Measurements from ENCODE around the gene LCTL.

Gene LCTL

DNA sequence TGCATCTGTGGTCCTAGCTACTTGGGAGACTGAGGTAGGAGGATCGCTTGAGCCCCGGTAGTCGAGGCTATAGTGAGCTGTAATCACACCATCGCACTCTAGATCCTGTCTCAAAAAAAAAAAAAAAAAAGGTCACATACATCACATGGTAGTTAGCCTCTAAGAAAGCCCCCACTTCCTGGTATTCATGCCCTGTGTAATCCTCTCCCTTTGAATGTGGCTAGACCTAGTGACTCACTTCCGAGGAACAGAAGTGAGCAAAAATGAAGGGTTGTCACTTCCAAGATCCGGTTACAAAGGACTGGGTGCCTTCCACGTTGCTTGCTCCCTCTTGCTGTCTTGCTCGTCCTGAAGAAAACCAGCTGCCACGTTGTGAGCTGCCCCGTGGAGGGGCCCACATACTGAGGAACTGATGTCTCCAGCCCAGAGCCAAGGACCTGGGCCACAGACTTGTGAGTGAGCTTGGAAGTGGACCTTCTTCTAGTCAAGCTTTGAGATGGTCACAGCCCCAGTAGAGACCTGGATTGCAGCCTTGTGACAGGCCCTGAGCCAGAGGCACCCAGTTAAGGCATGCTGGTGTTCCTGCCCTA, 12.6 kb upstream of the LCTL start:
- no peaks in the 10 kb centered on the region for H3K27me3 ChIP-seq (ENCODE audit: control insufficient read depth, insufficient read depth, low read length)
- DNase-seq (ENCODE audit: low read depth, low spot score), result no peak
- H3K9me3 ChIP-seq (ENCODE audit: control insufficient read depth, insufficient read depth, low read length), result no peaks in the 10 kb centered on the region
- H3K36me3 ChIP-seq (ENCODE audit: control insufficient read depth, insufficient read depth, low read length), result no peaks in the 10 kb centered on the region
- H3K4me3 ChIP-seq (ENCODE audit: low read length), result no peak overlapping the region
- no peak overlapping the region for H3K27ac ChIP-seq (ENCODE audit: low read length)
- WGBS (ENCODE audit: insufficient coverage, insufficient read length), result no CpG with 5 or more reads among the region's 10 CpGs
- no peaks in the 10 kb centered on the region; the same call in 1 of the 2 replicates for H3K4me1 ChIP-seq (ENCODE audit: control insufficient read depth, insufficient read depth, low read length)

GRCh38 chr15:66574596-66574950, 8.8 kb upstream of the LCTL start:
- Histone ChIP-seq H3K4me1 (ENCODE audit: control insufficient read depth, insufficient read depth, low read length) (no peaks in the 10 kb centered on the region; the same call in 1 of the 2 replicates), H3K36me3 (ENCODE audit: control insufficient read depth, insufficient read depth, low read length) (no peaks in the 10 kb centered on the region), H3K9me3 (ENCODE audit: control insufficient read depth, insufficient read depth, low read length) (no peaks in the 10 kb centered on the region), H3K4me3 (ENCODE audit: low read length) (no peak overlapping the region), H3K27ac (ENCODE audit: low read length) (no peak overlapping the region), H3K27me3 (ENCODE audit: control insufficient read depth, insufficient read depth, low read length) (no peaks in the 10 kb centered on the region)
- no CpG with 5 or more reads among the region's 2 CpGs for WGBS (ENCODE audit: insufficient coverage, insufficient read length)
- DNase-seq (ENCODE audit: low read depth, low spot score), result no peak

DNA sequence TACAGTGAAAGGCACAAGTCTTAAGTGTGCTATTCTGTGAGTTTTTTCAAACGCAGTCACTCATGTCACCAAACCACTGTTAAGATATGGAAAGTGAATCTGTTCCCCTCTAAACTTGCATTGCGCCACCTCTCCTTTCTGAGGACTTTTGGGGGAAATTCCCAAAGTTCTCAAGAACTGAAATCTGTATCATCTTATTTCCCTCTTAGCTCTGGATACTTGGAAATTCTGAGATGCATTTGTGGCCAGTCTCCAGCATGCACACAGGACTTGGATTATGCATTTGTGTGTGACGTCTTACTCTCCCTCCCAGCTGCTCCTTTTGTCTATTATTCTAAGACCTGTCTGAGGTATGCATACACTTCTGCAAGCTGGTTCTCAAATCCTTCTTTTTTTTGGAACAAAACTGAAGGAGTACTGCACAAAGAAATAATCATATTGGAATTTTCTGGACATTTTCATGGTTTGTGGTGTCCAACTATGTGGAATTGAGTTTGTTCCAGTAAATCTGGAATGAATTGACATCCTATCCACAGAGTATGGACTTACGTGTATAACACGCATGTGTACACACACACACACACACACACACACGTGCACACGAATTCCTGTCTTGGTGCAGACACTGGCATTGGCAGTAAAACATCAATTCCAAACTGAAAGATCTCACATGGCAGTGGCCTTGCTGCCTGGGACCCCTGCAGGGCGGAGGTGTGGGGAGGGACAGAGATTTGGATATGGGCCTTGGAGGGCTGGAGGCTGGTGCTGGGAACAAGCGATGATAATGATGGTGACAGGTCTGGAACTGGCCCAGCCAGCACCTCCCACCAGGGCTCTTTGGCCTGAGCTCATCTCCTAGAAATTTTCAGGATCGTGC, 8.2 kb upstream of the LCTL start:
- Histone ChIP-seq H3K4me1 (ENCODE audit: control insufficient read depth, insufficient read depth, low read length) (no peaks in the 10 kb centered on the region; the same call in 1 of the 2 replicates), H3K27me3 (ENCODE audit: control insufficient read depth, insufficient read depth, low read length) (no peaks in the 10 kb centered on the region), H3K9me3 (ENCODE audit: control insufficient read depth, insufficient read depth, low read length) (no peaks in the 10 kb centered on the region), H3K36me3 (ENCODE audit: control insufficient read depth, insufficient read depth, low read length) (no peaks in the 10 kb centered on the region), H3K27ac (ENCODE audit: low read length) (no peak overlapping the region), H3K4me3 (ENCODE audit: low read length) (no peak overlapping the region)
- no peak for DNase-seq (ENCODE audit: low read depth, low spot score)
- WGBS (ENCODE audit: insufficient coverage, insufficient read length), result no CpG with 5 or more reads among the region's 10 CpGs

- H3K27me3 ChIP-seq (ENCODE audit: control insufficient read depth, insufficient read depth, low read length), result no peaks in the 10 kb centered on the region
- no peaks in the 10 kb centered on the region; the same call in 1 of the 2 replicates for H3K4me1 ChIP-seq (ENCODE audit: control insufficient read depth, insufficient read depth, low read length)
- H3K27ac ChIP-seq (ENCODE audit: low read length), result no peak overlapping the region
- H3K36me3 ChIP-seq (ENCODE audit: control insufficient read depth, insufficient read depth, low read length), result no peaks in the 10 kb centered on the region
- no peak for DNase-seq (ENCODE audit: low read depth, low spot score)
- no peak overlapping the region for H3K4me3 ChIP-seq (ENCODE audit: low read length)
- WGBS (ENCODE audit: insufficient coverage, insufficient read length), result no CpG with 5 or more reads among the region's 7 CpGs
- no peaks in the 10 kb centered on the region for H3K9me3 ChIP-seq (ENCODE audit: control insufficient read depth, insufficient read depth, low read length)
These were observed 7.5 kb upstream of the LCTL start for GRCh38 chr15:66573348-66573718.

- DNase-seq (ENCODE audit: low read depth, low spot score), result no peak
- H3K4me1 ChIP-seq (ENCODE audit: control insufficient read depth, insufficient read depth, low read length), result no peaks in the 10 kb centered on the region; the same call in none of the 2 replicates
- no CpG with 5 or more reads among the region's 4 CpGs for WGBS (ENCODE audit: insufficient coverage, insufficient read length)
These were observed 6.3 kb upstream of the LCTL start for GRCh38 chr15:66572146-66572545.

DNA sequence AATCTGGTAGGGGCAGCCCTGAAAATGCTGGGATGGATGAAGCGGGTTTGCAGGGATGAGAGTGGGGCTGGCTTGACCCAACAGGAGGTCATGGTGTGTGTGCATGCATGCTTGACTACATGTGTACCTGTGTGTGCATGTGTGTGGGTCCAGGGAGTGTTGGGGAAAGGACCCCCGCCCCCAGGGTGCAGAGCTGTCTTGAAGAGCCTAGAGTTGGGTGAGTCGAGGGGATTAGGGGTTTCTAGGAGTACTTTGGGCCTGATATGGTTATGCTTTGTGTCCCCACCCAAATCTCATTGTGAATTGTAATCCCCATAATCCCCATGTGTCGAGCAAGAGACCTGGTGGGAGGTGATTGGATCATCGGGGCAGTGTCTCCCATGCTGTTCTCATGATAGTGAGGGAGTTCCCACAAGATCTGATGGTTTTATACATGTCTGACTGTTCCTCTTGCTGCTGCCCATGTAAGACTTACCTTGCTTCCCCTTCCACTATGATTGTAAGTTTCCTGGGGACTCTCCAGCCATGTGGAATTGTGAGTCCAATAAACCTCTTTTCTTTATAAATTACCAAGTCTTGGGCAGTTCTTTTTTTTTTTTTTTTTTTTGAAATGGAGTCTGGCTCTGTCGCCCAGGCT, 5.2 kb upstream of the LCTL start:
- no CpG with 5 or more reads among the region's 6 CpGs for WGBS (ENCODE audit: insufficient coverage, insufficient read length)
- H3K4me1 ChIP-seq (ENCODE audit: control insufficient read depth, insufficient read depth, low read length), result peaks cover 3% of the 10 kb centered on the region
- H3K36me3 ChIP-seq (ENCODE audit: control insufficient read depth, insufficient read depth, low read length), result no peaks in the 10 kb centered on the region
- H3K27ac ChIP-seq (ENCODE audit: low read length), result no peak overlapping the region
- no peak overlapping the region for H3K4me3 ChIP-seq (ENCODE audit: low read length)
- no peak for DNase-seq (ENCODE audit: low read depth, low spot score)
- H3K9me3 ChIP-seq (ENCODE audit: control insufficient read depth, insufficient read depth, low read length), result no peaks in the 10 kb centered on the region
- no peaks in the 10 kb centered on the region for H3K27me3 ChIP-seq (ENCODE audit: control insufficient read depth, insufficient read depth, low read length)

More at GRCh38 chr15:66572146-66572545, 6.3 kb upstream of the LCTL start:
- Histone ChIP-seq H3K27me3 (ENCODE audit: control insufficient read depth, insufficient read depth, low read length) (no peaks in the 10 kb centered on the region), H3K9me3 (ENCODE audit: control insufficient read depth, insufficient read depth, low read length) (no peaks in the 10 kb centered on the region), H3K27ac (ENCODE audit: low read length) (no peak overlapping the region), H3K36me3 (ENCODE audit: control insufficient read depth, insufficient read depth, low read length) (no peaks in the 10 kb centered on the region), H3K4me3 (ENCODE audit: low read length) (no peak overlapping the region)

DNA sequence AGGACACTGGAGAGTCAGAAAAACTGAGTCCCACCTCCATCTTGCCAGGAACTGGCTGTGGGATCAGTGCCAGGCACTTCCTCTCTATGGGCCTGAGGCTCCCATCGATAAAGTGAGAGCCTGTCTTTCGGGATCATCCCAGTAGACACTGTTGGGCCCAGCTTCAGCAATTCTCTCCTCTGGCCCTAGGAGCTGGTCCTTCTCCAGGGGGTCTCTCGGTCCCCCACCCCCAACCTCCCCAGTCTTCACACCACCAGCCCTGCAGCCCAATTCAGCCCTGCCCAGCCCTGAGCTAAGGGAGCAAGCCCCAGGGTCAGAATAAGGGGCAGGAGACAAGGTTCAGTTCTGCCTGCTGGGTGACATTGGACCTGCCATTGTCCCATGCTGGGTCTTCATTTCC, 4.5 kb upstream of the LCTL start:
- Histone ChIP-seq H3K36me3 (ENCODE audit: control insufficient read depth, insufficient read depth, low read length) (no peaks in the 10 kb centered on the region), H3K4me3 (ENCODE audit: low read length) (no peak overlapping the region), H3K9me3 (ENCODE audit: control insufficient read depth, insufficient read depth, low read length) (no peaks in the 10 kb centered on the region), H3K27me3 (ENCODE audit: control insufficient read depth, insufficient read depth, low read length) (no peaks in the 10 kb centered on the region), H3K4me1 (ENCODE audit: control insufficient read depth, insufficient read depth, low read length) (peaks cover 6% of the 10 kb centered on the region), H3K27ac (ENCODE audit: low read length) (no peak overlapping the region)
- DNase-seq (ENCODE audit: low read depth, low spot score), result no peak
- WGBS (ENCODE audit: insufficient coverage, insufficient read length), result no CpG with 5 or more reads among the region's 3 CpGs

GRCh38 chr15:66569461-66570137, 3.8 kb upstream of the LCTL start:
- H3K4me3 ChIP-seq (ENCODE audit: low read length), result no peak overlapping the region
- H3K36me3 ChIP-seq (ENCODE audit: control insufficient read depth, insufficient read depth, low read length), result no peaks in the 10 kb centered on the region
- DNase-seq (ENCODE audit: low read depth, low spot score), result no peak
- H3K27ac ChIP-seq (ENCODE audit: low read length), result no peak overlapping the region
- H3K9me3 ChIP-seq (ENCODE audit: control insufficient read depth, insufficient read depth, low read length), result no peaks in the 10 kb centered on the region
- no peaks in the 10 kb centered on the region for H3K27me3 ChIP-seq (ENCODE audit: control insufficient read depth, insufficient read depth, low read length)
- peaks cover 11% of the 10 kb centered on the region for H3K4me1 ChIP-seq (ENCODE audit: control insufficient read depth, insufficient read depth, low read length)
- WGBS (ENCODE audit: insufficient coverage, insufficient read length), result no CpG with 5 or more reads among the region's 9 CpGs

DNA sequence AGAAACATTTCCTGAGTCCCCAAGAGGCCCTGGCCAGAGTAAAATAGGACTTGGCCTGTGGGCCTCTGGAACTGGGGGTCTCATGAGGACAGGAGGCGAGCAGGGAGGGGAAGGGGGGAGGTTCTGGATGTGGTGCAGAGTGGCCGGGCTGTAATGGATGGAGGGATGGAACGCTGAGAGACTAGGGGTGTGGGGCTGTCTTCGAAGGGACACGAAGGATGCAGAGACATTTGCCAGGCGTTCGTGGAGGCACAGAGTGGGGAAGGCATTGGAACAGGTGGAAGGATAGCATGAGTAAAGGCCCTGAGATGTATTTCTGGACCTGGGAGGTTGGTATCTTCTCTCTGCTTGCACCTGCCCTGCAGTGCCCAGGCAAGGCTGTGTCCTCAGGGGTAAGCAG, 2.1 kb upstream of the LCTL start:
- H3K9me3 ChIP-seq (ENCODE audit: control insufficient read depth, insufficient read depth, low read length), result no peaks in the 10 kb centered on the region
- no peak for DNase-seq (ENCODE audit: low read depth, low spot score)
- no peaks in the 10 kb centered on the region for H3K36me3 ChIP-seq (ENCODE audit: control insufficient read depth, insufficient read depth, low read length)
- H3K4me3 ChIP-seq (ENCODE audit: low read length), result no peak overlapping the region
- no peaks in the 10 kb centered on the region for H3K27me3 ChIP-seq (ENCODE audit: control insufficient read depth, insufficient read depth, low read length)
- peaks cover 16% of the 10 kb centered on the region for H3K4me1 ChIP-seq (ENCODE audit: control insufficient read depth, insufficient read depth, low read length)
- WGBS (ENCODE audit: insufficient coverage, insufficient read length), result no CpG with 5 or more reads among the region's 7 CpGs
- no peak overlapping the region for H3K27ac ChIP-seq (ENCODE audit: low read length)

GRCh38 chr15:66566963-66567531, 1.2 kb upstream of the LCTL start:
- Histone ChIP-seq H3K36me3 (ENCODE audit: control insufficient read depth, insufficient read depth, low read length) (no peaks in the 10 kb centered on the region), H3K27me3 (ENCODE audit: control insufficient read depth, insufficient read depth, low read length) (no peaks in the 10 kb centered on the region), H3K4me1 (ENCODE audit: control insufficient read depth, insufficient read depth, low read length) (peaks cover 16% of the 10 kb centered on the region), H3K9me3 (ENCODE audit: control insufficient read depth, insufficient read depth, low read length) (no peaks in the 10 kb centered on the region), H3K27ac (ENCODE audit: low read length) (no peak overlapping the region), H3K4me3 (ENCODE audit: low read length) (no peak overlapping the region)
- peak; percentile 79 for DNase-seq (ENCODE audit: low read depth, low spot score)
- WGBS (ENCODE audit: insufficient coverage, insufficient read length), result no CpG with 5 or more reads among the region's 15 CpGs

Data from iPS DF 6.9 (cell line).